ENCODE data around the gene LUC7L3. TPM values are rescaled to one million over a fixed set of nuclear protein-coding genes. Genes with fewer than 3 reads are reported as not detected.
A peak's percentile ranks its signal among the peaks of the same experiment; 100 is the strongest.

Gene LUC7L3
- polyA plus RNA-seq, 3 donors = 565 to 742 (median 678) TPM

- DNase-seq (ENCODE audit: low read depth in 3 of 3, low spot score in 2 of 3) = no peak
Measured at GRCh38 chr17:50685691-50686493, 33.5 kb upstream of the LUC7L3 start.

GRCh38 chr17:50686494-50687199 lies 32.8 kb upstream of the LUC7L3 start:
- no peak for DNase-seq (ENCODE audit: low read depth in 3 of 3, low spot score in 2 of 3)

DNA sequence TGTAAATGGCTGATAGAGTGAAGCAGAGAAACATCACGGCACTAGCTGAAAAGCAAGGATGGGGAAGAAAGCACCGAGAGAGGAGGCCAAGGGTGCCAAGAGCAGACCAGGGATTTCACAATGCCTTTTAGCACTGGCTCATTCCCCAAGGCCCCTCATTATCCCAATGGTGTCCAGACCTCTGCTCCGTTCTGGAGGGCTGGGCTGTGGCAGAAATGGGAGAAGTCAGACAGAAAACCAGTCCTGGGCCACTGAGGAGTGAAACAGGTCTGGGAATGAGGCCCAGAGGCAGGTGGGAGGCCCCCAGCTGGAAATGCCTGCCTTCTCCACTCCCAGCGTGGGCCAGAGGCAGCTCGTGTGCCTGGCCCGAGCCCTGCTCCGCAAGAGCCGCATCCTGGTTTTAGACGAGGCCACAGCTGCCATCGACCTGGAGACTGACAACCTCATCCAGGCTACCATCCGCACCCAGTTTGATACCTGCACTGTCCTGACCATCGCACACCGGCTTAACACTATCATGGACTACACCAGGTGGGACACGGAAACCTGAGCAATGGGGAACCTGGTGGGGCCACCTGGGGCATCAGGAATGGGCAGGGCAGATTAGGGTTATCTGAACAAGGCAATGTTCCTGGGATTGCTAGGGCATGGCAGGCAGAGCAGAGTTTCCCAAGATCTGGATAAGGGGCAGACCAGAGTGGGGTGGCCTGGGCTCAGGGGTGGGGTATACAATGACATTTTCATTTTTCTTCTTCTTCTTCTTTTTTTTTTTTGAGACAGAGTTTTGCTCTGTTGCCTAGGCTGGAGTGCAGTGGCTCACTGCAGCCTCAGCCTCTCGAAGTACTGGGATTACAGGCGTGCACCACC lies 32.0 kb upstream of the LUC7L3 start:
- DNase-seq (ENCODE audit: low read depth in 3 of 3, low spot score in 2 of 3) = no peak

- DNase-seq (ENCODE audit: low read depth in 3 of 3, low spot score in 2 of 3) = no peak
Measured at GRCh38 chr17:50688245-50688644, 31.2 kb upstream of the LUC7L3 start.

GRCh38 chr17:50689251-50689650 lies 30.2 kb upstream of the LUC7L3 start:
- DNase-seq (ENCODE audit: low read depth in 3 of 3, low spot score in 2 of 3) = no peak

- DNase-seq (ENCODE audit: low read depth in 3 of 3, low spot score in 2 of 3) = no peak
Measured at GRCh38 chr17:50689956-50690886, 29.2 kb upstream of the LUC7L3 start.

DNA sequence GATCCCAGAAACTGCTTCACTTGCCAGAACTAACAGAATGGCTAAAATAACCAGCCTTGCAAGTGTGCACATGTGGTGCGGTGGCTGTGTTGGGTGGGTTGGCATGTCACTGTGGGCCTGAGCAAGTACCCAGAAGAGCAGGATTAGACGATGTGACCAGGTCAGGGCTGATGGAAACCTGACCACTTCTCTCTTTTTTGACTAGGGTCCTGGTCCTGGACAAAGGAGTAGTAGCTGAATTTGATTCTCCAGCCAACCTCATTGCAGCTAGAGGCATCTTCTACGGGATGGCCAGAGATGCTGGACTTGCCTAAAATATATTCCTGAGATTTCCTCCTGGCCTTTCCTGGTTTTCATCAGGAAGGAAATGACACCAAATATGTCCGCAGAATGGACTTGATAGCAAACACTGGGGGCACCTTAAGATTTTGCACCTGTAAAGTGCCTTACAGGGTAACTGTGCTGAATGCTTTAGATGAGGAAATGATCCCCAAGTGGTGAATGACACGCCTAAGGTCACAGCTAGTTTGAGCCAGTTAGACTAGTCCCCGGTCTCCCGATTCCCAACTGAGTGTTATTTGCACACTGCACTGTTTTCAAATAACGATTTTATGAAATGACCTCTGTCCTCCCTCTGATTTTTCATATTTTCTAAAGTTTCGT lies 28.4 kb upstream of the LUC7L3 start:
- no peak for DNase-seq (ENCODE audit: low read depth in 3 of 3, low spot score in 2 of 3)

DNA sequence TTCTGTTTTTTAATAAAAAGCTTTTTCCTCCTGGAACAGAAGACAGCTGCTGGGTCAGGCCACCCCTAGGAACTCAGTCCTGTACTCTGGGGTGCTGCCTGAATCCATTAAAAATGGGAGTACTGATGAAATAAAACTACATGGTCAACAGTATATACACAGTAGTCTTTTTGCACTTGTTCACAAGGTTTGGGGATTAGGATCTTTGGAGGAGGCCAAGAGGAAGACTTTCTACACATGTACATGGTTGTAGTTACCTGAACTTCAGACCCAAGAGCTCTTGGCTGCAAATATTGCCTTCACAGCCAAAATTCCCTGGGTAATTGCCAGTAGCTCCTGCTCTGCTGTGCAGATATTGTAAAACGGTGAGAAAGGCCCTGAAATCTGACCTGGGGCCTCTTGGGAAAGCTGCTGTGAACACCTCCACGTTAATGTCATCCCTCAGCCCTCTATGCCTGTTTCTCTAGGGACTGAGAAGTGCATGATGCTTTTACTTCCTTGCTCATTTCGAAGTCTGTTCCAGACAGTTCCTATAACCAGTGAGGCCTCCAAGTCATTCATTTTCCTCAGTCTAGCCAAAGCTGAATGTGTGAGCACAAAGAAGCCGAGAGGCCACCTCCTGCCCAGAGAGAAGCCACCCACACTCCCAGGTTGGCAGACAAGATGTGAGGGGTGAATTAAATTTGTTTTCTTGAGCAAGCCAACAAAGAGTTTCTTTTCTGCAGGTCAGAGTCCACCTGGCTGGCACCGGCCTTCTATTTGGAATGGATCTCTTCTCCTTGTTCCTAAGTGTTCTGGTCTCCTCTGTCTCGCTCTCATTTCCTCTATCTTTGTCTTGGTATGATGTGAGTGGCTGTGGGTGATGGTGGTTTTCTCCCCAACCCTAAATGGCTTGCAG lies 27.6 kb upstream of the LUC7L3 start:
- no peak for DNase-seq (ENCODE audit: low read depth in 3 of 3, low spot score in 2 of 3)

DNA sequence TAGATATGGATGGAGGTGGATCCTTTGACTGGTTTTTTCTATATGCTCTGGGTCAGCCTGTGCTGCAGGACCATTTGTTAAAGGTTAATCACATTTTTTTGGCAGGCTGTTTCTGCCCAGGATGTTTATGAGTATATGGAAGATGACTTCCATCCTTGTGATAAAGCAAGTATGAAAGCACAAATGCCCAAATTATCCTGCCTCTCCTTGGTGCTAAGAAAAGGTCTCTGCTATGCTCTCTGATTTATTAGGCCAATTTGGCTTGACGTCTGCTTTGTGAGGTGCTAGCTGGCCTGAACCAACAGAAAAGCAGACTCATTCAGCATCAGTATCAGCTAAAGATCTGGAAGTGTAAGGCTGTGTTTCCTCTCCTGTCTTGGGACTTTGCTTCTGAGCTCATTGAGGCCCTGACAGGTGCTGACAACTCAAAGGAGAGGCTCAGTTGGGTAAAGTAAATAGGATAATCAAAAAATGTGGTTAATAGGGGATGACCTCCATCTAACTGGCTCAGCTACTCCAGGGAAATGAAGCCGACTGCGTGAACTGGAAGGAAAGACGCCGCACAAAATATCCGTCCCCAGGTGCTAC lies 26.9 kb upstream of the LUC7L3 start:
- no peak for DNase-seq (ENCODE audit: low read depth in 3 of 3, low spot score in 2 of 3)

GRCh38 chr17:50693036-50693682 lies 26.2 kb upstream of the LUC7L3 start:
- DNase-seq (ENCODE audit: low read depth in 3 of 3, low spot score in 2 of 3) = no peak

- no peak for DNase-seq (ENCODE audit: low read depth in 3 of 3, low spot score in 2 of 3)
Measured at GRCh38 chr17:50696365-50696879, 23.0 kb upstream of the LUC7L3 start.

- DNase-seq (ENCODE audit: low read depth in 3 of 3, low spot score in 2 of 3) = no peak
Measured at GRCh38 chr17:50697062-50697461, 22.3 kb upstream of the LUC7L3 start.

- DNase-seq (ENCODE audit: low read depth in 3 of 3, low spot score in 2 of 3) = no peak
Measured at GRCh38 chr17:50697663-50698272, 21.6 kb upstream of the LUC7L3 start.

DNA sequence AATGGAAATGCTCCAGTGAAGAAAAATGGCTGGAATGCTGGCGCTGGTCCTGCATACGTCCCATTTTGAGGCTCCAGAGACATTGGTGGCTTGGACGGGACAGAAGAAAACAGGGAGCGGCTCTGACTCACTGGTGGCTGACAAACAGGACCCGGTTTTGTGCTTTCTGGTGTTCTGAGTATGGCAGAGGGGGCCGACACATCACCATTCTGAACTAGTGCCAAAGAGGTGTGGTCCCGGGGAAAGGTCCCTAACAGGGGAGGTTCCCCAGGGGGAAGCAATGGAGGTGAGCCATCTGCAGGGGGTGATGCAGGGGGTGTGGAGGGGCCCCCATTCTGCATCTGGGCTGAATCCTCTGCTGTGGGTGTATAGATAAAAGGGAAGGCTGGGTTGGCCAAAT lies 20.0 kb upstream of the LUC7L3 start:
- no peak for DNase-seq (ENCODE audit: low read depth in 3 of 3, low spot score in 2 of 3)

- no peak for DNase-seq (ENCODE audit: low read depth in 3 of 3, low spot score in 2 of 3)
Measured at GRCh38 chr17:50703162-50703561, 16.2 kb upstream of the LUC7L3 start.

DNA sequence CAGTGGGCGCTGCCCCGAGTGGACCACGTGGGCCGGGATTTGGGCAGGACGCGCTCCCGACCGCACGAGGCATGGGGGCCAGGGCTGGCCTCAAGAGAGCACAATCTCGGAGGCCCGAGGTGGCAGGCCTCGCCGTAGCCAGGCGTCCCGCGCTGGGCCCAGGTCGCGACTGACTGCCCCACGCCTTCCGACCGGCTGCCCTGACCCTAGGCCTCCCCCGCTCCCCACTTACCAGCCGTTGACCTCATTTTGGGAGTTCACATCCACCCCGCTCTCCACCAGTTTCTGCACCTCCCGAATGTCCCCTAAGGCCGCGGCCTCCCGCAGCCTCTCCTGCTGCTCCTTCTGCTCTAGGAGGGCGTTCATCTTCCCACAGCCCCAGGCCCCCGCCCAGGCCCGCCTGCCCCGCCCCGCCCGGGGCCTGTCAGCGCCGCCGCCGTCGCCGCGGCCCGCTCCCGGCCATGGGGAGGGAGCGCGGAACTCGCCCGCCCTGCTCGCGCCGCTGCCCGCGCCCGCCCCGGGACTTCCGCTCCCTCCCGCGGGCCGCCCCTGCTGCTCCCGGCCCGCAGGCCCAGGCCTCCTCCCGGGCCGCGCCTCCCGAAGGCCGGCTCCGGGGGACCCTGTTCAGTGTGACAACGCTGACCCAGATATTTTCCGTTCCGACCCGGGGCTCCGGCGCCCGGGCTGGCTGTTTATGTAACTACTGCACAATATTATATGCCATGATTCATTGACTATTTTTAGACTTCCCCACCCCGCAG lies 11.9 kb upstream of the LUC7L3 start, which contains the start of gene ANKRD40:
Gene ANKRD40 (minus strand): TSS at position 626 of the 761 bp plus-strand sequence. CDS start 260 bp downstream, at position 366.
- peak in 1 of 3 donors; percentile 81 for DNase-seq (ENCODE audit: low read depth in 3 of 3, low spot score in 2 of 3)

Data from right renal cortex interstitium (tissue), 3 donors.